Stomach (tissue), 4 donors: ENCODE data around the gene NES.

Experiments
- CTCF ChIP-seq, 7 experiments: fragments of 450-650 bp in 4 of 7; fragments of 200-600 bp in 3 of 7; sonication (generic) in 3 of 7; IDR thresholded peaks; one replicate each; pipeline ENCODE4 v1.5.1; 2016 to 2019; ENCODE audit warnings: antibody characterized with exemption in 7 of 7, control low read depth in 2 of 7, mild to moderate bottlenecking in 1 of 7
- EP300 ChIP-seq: sonication (generic); formaldehyde crosslinking; IDR thresholded peaks from one replicate; pipeline ENCODE4 v1.6.1; 2017; ENCODE audit warnings: antibody characterized with exemption
- POLR2A ChIP-seq, 4 donors: fragments of 450-650 bp; IDR thresholded peaks; one replicate each; pipeline ENCODE4 v1.6.1; 2016; ENCODE audit warnings: antibody characterized with exemption in 4 of 4, control low read depth in 2 of 4, mild to moderate bottlenecking in 1 of 4, moderate library complexity in 1 of 4
- POLR2AphosphoS5 ChIP-seq, 3 donors: sonication (generic); formaldehyde crosslinking; IDR thresholded peaks; one replicate each; pipeline ENCODE4 v1.6.1; 2016; ENCODE audit warnings: antibody characterized with exemption in 3 of 3

GRCh38 chr1:156644640-156645039 lies 32.6 kb downstream of the NES start:
- TF ChIP-seq CTCF (IDR thresholded peaks at IDR 0.05) (no peak), POLR2A (IDR thresholded peaks at IDR 0.05) (no peak), EP300 (no peak), POLR2AphosphoS5 (IDR thresholded peaks at IDR 0.05) (no peak)
